Lower leg skin (tissue), 4 donors: ENCODE measurements around the gene HECTD4. TPM values are rescaled to one million over a fixed set of nuclear protein-coding genes. Genes with fewer than 3 reads are reported as not detected.

Experiments
- DNase-seq, 2 donors: peaks; one replicate each; pipeline ENCODE4 v3.0.0-alpha.2; 2019; ENCODE audit warnings: low spot score in 2 of 2
- H3K4me3 ChIP-seq: fragments of 200-600 bp; sonication (generic); 2 replicates; pipeline ENCODE4 v1.5.1; 2017; ENCODE audit warnings: mild to moderate bottlenecking, low read depth; ENCODE audit not compliant: poor library complexity, severe bottlenecking
- CTCF ChIP-seq, 3 donors: fragments of 450-650 bp; IDR thresholded peaks; one replicate each; pipeline ENCODE4 v1.5.1; 2016; ENCODE audit warnings: antibody characterized with exemption in 3 of 3, mild to moderate bottlenecking in 3 of 3, moderate library complexity in 2 of 3
- POLR2A ChIP-seq, 2 donors: fragments of 450-650 bp; IDR thresholded peaks; one replicate each; pipeline ENCODE4 v1.6.1; 2016 to 2017; ENCODE audit warnings: antibody characterized with exemption in 2 of 2, mild to moderate bottlenecking in 1 of 2, moderate library complexity in 1 of 2
- WGBS, 2 donors: methylation state at CpG; one replicate each; pipeline ENCODE4 v1.1.5; 2018; 5-methylcytosine and 5-hydroxymethylcytosine counted together
- intact Hi-C: fragments of 100-400 bp; cut with DNase I; formaldehyde crosslinking; loops from one replicate; pipeline ENCODE4 v1.15.0; 2023; ENCODE audit warnings: low total_unique reads
- total RNA-seq, 4 donors: library from RNA; depleted of rRNA; stranded (reverse); fragments of >200 nt; gene quantifications; one replicate each; pipeline ENCODE4 v1.1.0, GENCODE V29; 2016

The HECTD4 gene
- total RNA-seq, 4 donors from 2014 or later: 33.2 to 70.6 (median 35.5) TPM

- DNase-seq: no peak
- TF ChIP-seq POLR2A (IDR thresholded peaks at IDR 0.05) (no peak), CTCF (IDR thresholded peaks at IDR 0.05) (no peak)
- intact Hi-C loops: no loop called here
Measured at GRCh38 chr12:112219195-112219594, 163.0 kb downstream of the HECTD4 start.

GRCh38 chr12:112218150-112218549, 164.1 kb downstream of the HECTD4 start:
- WGBS, 2 donors: 90 to 91% methylated on average over 3 of the region's 3 CpGs
- H3K4me3 ChIP-seq: no peak overlapping the region
- intact Hi-C loops: no loop called here
- DNase-seq: no peak
- no peak for TF ChIP-seq POLR2A (IDR thresholded peaks at IDR 0.05)
- no peak for TF ChIP-seq CTCF (IDR thresholded peaks at IDR 0.05)

More at GRCh38 chr12:112219195-112219594, 163.0 kb downstream of the HECTD4 start:
- WGBS, 2 donors: 80% methylated on average over 11 of the region's 11 CpGs
- no peak overlapping the region for H3K4me3 ChIP-seq

- DNase-seq: no peak
- intact Hi-C loops: no loop called here
- TF ChIP-seq CTCF (IDR thresholded peaks at IDR 0.05) (no peak), POLR2A (IDR thresholded peaks at IDR 0.05) (no peak)
- no peak overlapping the region for H3K4me3 ChIP-seq
Measured at GRCh38 chr12:112217647-112218046, 164.6 kb downstream of the HECTD4 start.

- intact Hi-C loops: no loop called here
- no peak for TF ChIP-seq CTCF (IDR thresholded peaks at IDR 0.05)
- WGBS, 2 donors: 87 to 93% methylated on average over 7 of the region's 7 CpGs
- H3K4me3 ChIP-seq: no peak overlapping the region
- DNase-seq: no peak
Measured at GRCh38 chr12:112216223-112216622, 166.0 kb downstream of the HECTD4 start.

GRCh38 chr12:112214064-112214463, 168.2 kb downstream of the HECTD4 start:
- no peak overlapping the region for H3K4me3 ChIP-seq
- intact Hi-C loops: no loop called here
- DNase-seq: no peak
- TF ChIP-seq CTCF (IDR thresholded peaks at IDR 0.05): no peak
- TF ChIP-seq POLR2A (IDR thresholded peaks at IDR 0.05): no peak
- 86 to 89% methylated on average over 4 of the region's 4 CpGs for WGBS, 2 donors

GRCh38 chr12:112208301-112208910, 173.8 kb downstream of the HECTD4 start:
- no peak for DNase-seq
- TF ChIP-seq POLR2A (IDR thresholded peaks at IDR 0.05) (no peak), CTCF (IDR thresholded peaks at IDR 0.05) (no peak)
- H3K4me3 ChIP-seq: no peak overlapping the region
- WGBS, 2 donors: 91 to 92% methylated on average over 7 of the region's 7 CpGs
- intact Hi-C loops: no loop called here
